Measurements from ENCODE around the gene RASAL1.

Gene RASAL1

DNA sequence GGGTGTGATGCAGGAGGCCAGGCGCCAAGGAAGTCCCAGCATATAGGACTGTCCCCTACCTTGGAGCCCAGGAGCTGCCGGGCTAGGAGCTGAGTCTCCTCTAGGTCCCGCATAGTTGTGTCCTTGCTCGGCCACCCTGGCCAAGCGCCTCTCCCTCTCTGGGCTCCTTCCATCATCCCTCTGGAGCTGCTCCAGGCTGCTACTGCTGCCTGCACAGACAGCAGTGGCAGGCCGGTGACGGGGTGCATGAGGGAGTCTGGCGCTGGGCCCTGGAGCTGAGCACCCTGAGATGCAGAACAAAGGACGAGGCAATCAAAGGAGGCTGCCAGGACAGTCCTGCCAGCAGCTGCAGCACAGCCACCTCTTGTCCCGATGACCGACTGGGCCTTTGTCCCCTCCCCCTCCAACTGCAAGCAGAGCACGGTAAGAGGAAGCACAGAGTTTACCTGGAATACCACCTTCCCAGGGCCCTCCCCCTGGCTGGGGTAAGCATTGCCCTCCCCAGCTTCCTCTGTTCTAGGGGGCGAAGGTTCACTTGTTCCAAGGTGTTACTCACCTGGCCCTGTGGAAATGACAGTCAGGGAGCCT, 68.7 kb downstream of the RASAL1 start (continued):
- no peak for TF ChIP-seq ZNF530 (tag by site-specific recombination; IDR thresholded peaks at IDR 0.05; ENCODE audit: low read depth)
- TF ChIP-seq ZNF341 (tag by site-specific recombination; IDR thresholded peaks at IDR 0.05; ENCODE audit: low read depth) = no peak
- no peak for TF ChIP-seq PBX3 (CRISPR knock-in tag; IDR thresholded peaks at IDR 0.05)

- CTCF ChIA-PET = interaction anchor here (0.6 to 8.6 kb wide), 3 partner anchors 17 to 868 kb away, joined by 4 to 46 read pairs (median 4); no protein-coding TSS in a partner anchor
- Histone ChIP-seq H3K4me1 (ENCODE audit: control insufficient read depth, insufficient read depth, low read length) (no peaks in the 10 kb centered on the region), H3K36me3 (ENCODE audit: control insufficient read depth in 2 of 2, insufficient read depth in 1 of 2, low read length in 2 of 2) (no peaks in the 10 kb centered on the region), H3K27ac (ENCODE audit: extremely low read depth, low read depth, low read length) (no peak overlapping the region), H3K9me3 (ENCODE audit: control insufficient read depth, insufficient read depth, low read depth, low read length) (no peaks in the 10 kb centered on the region), H3K4me3 (ENCODE audit: low read depth, low read length) (no peak overlapping the region)
- POLR2A ChIA-PET = no interaction called here
- no peak for TF ChIP-seq ZBTB7A (tag by site-specific recombination; IDR thresholded peaks at IDR 0.05; ENCODE audit: low read depth)
- no peak for TF ChIP-seq KLF7 (tag by site-specific recombination; IDR thresholded peaks at IDR 0.05; ENCODE audit: borderline replicate concordance)
- TF ChIP-seq ZNF274 (IDR thresholded peaks at IDR 0.05; ENCODE audit: low read length) = no peak
- TF ChIP-seq ZNF274 (tag by site-specific recombination; IDR thresholded peaks at IDR 0.05; ENCODE audit: borderline replicate concordance) = no peak
- 0 out of 2 replicates have a peak, but pooled peaks have one; percentile 9 for TF ChIP-seq FEZF1 (tag by site-specific recombination; IDR thresholded peaks at IDR 0.05)
- TF ChIP-seq, protein P1, sequence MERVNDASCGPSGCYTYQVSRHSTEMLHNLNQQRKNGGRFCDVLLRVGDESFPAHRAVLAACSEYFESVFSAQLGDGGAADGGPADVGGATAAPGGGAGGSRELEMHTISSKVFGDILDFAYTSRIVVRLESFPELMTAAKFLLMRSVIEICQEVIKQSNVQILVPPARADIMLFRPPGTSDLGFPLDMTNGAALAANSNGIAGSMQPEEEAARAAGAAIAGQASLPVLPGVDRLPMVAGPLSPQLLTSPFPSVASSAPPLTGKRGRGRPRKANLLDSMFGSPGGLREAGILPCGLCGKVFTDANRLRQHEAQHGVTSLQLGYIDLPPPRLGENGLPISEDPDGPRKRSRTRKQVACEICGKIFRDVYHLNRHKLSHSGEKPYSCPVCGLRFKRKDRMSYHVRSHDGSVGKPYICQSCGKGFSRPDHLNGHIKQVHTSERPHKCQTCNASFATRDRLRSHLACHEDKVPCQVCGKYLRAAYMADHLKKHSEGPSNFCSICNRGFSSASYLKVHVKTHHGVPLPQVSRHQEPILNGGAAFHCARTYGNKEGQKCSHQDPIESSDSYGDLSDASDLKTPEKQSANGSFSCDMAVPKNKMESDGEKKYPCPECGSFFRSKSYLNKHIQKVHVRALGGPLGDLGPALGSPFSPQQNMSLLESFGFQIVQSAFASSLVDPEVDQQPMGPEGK (tag by site-specific recombination; IDR thresholded peaks at IDR 0.05) = peak; percentile 26; the same call in 1 of the 2 replicates
- TF ChIP-seq ZNF426 (tag by site-specific recombination; IDR thresholded peaks at IDR 0.05) = no peak
- TF ChIP-seq ZNF600 (tag by site-specific recombination; IDR thresholded peaks at IDR 0.05) = peak; percentile 52
- TF ChIP-seq ZNF544 (tag by site-specific recombination; IDR thresholded peaks at IDR 0.05) = no peak
- TF ChIP-seq ZNF366 (tag by site-specific recombination; conservative IDR thresholded peaks at IDR 0.05) = 0 out of 2 replicates have a peak, but pooled peaks have one; percentile 22
- TF ChIP-seq ZNF155 (tag by site-specific recombination; IDR thresholded peaks at IDR 0.05) = no peak
- peak; percentile 65; the same call in 1 of the 2 replicates for TF ChIP-seq ZIC2 (tag by site-specific recombination; IDR thresholded peaks at IDR 0.05)
- TF ChIP-seq EGR2 (tag by site-specific recombination; IDR thresholded peaks at IDR 0.05; ENCODE audit: low read depth) = peak; percentile 32; the same call in 1 of the 2 replicates
- TF ChIP-seq REST (tag by site-specific recombination; IDR thresholded peaks at IDR 0.05) = peak; percentile 99
- TF ChIP-seq ZNF157 (tag by site-specific recombination; IDR thresholded peaks at IDR 0.05) = no peak
- no peak for TF ChIP-seq ZBTB10 (tag by site-specific recombination; IDR thresholded peaks at IDR 0.05)
- TF ChIP-seq, protein P2, sequence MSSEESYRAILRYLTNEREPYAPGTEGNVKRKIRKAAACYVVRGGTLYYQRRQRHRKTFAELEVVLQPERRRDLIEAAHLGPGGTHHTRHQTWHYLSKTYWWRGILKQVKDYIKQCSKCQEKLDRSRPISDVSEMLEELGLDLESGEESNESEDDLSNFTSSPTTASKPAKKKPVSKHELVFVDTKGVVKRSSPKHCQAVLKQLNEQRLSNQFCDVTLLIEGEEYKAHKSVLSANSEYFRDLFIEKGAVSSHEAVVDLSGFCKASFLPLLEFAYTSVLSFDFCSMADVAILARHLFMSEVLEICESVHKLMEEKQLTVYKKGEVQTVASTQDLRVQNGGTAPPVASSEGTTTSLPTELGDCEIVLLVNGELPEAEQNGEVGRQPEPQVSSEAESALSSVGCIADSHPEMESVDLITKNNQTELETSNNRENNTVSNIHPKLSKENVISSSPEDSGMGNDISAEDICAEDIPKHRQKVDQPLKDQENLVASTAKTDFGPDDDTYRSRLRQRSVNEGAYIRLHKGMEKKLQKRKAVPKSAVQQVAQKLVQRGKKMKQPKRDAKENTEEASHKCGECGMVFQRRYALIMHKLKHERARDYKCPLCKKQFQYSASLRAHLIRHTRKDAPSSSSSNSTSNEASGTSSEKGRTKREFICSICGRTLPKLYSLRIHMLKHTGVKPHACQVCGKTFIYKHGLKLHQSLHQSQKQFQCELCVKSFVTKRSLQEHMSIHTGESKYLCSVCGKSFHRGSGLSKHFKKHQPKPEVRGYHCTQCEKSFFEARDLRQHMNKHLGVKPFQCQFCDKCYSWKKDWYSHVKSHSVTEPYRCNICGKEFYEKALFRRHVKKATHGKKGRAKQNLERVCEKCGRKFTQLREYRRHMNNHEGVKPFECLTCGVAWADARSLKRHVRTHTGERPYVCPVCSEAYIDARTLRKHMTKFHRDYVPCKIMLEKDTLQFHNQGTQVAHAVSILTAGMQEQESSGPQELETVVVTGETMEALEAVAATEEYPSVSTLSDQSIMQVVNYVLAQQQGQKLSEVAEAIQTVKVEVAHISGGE (tag by site-specific recombination; conservative IDR thresholded peaks at IDR 0.05; ENCODE audit: low read depth) = no peak
- no peak for TF ChIP-seq ZBTB20 (tag by site-specific recombination; IDR thresholded peaks at IDR 0.05)
These were observed 70.2 kb downstream of the RASAL1 start for GRCh38 chr12:113065126-113066007.
